Measurements from ENCODE around the gene LTF.
"Not testable (repeated sequence)": the region's sequence is repeated elsewhere in the genome, so short reads cannot be mapped to it uniquely, and the experiment has no call there.

DNA sequence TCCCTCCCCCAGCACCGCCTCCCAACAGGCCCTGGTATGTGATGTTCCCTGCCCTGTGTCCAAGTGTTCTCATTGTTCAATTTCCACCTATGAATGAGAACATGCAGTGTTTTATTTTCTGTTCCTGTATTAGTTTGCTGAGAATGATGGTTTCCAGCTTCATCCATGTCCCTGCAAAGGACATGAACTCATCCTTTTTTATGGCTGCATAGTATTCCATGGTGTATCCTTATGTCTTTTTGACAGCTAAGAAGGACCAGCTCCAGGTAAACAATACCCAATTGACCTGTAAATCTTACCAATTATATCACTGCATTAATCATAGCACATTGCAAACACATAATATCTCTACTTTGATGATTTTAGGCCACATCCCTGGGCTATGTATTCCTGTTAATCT lies 33.8 kb downstream of the LTF start:
- TF ChIP-seq CTCF (conservative IDR thresholded peaks at IDR 0.05); EZH2 (IDR thresholded peaks at IDR 0.05; ENCODE audit: low read depth): not testable (repeated sequence)
